ENCODE measurements around the gene ARHGAP45.

GRCh38 chr19:1103132-1103707 lies 36.3 kb downstream of the ARHGAP45 start:
- TF ChIP-seq POLR2A (IDR thresholded peaks at IDR 0.05; ENCODE audit: low read length) (no peak; the same call in 1 of the 2 replicates), ZFP36 (IDR thresholded peaks at IDR 0.05; ENCODE audit: borderline replicate concordance, partially characterized antibody) (no peak), EHF (CRISPR knock-in tag; IDR thresholded peaks at IDR 0.05) (no peak), EP300 (IDR thresholded peaks at IDR 0.05) (no peak), PBX3 (IDR thresholded peaks at IDR 0.05) (no peak), RCOR1 (IDR thresholded peaks at IDR 0.05; ENCODE audit: low read depth, low read length) (no peak), RAD21 (conservative IDR thresholded peaks at IDR 0.05 in 1 of 2, IDR thresholded peaks at IDR 0.05 in 1 of 2) (no peak), SMC3 (IDR thresholded peaks at IDR 0.05) (no peak), BHLHE40 (IDR thresholded peaks at IDR 0.05; ENCODE audit: low read depth, low read length) (no peak)
- TF ChIP-seq, protein P1, sequence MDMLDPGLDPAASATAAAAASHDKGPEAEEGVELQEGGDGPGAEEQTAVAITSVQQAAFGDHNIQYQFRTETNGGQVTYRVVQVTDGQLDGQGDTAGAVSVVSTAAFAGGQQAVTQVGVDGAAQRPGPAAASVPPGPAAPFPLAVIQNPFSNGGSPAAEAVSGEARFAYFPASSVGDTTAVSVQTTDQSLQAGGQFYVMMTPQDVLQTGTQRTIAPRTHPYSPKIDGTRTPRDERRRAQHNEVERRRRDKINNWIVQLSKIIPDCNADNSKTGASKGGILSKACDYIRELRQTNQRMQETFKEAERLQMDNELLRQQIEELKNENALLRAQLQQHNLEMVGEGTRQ (IDR thresholded peaks at IDR 0.05) = no peak
- TF ChIP-seq, protein P2, sequence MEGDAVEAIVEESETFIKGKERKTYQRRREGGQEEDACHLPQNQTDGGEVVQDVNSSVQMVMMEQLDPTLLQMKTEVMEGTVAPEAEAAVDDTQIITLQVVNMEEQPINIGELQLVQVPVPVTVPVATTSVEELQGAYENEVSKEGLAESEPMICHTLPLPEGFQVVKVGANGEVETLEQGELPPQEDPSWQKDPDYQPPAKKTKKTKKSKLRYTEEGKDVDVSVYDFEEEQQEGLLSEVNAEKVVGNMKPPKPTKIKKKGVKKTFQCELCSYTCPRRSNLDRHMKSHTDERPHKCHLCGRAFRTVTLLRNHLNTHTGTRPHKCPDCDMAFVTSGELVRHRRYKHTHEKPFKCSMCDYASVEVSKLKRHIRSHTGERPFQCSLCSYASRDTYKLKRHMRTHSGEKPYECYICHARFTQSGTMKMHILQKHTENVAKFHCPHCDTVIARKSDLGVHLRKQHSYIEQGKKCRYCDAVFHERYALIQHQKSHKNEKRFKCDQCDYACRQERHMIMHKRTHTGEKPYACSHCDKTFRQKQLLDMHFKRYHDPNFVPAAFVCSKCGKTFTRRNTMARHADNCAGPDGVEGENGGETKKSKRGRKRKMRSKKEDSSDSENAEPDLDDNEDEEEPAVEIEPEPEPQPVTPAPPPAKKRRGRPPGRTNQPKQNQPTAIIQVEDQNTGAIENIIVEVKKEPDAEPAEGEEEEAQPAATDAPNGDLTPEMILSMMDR (IDR thresholded peaks at IDR 0.05) = no peak
- TF ChIP-seq, protein P3, sequence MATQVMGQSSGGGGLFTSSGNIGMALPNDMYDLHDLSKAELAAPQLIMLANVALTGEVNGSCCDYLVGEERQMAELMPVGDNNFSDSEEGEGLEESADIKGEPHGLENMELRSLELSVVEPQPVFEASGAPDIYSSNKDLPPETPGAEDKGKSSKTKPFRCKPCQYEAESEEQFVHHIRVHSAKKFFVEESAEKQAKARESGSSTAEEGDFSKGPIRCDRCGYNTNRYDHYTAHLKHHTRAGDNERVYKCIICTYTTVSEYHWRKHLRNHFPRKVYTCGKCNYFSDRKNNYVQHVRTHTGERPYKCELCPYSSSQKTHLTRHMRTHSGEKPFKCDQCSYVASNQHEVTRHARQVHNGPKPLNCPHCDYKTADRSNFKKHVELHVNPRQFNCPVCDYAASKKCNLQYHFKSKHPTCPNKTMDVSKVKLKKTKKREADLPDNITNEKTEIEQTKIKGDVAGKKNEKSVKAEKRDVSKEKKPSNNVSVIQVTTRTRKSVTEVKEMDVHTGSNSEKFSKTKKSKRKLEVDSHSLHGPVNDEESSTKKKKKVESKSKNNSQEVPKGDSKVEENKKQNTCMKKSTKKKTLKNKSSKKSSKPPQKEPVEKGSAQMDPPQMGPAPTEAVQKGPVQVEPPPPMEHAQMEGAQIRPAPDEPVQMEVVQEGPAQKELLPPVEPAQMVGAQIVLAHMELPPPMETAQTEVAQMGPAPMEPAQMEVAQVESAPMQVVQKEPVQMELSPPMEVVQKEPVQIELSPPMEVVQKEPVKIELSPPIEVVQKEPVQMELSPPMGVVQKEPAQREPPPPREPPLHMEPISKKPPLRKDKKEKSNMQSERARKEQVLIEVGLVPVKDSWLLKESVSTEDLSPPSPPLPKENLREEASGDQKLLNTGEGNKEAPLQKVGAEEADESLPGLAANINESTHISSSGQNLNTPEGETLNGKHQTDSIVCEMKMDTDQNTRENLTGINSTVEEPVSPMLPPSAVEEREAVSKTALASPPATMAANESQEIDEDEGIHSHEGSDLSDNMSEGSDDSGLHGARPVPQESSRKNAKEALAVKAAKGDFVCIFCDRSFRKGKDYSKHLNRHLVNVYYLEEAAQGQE (IDR thresholded peaks at IDR 0.05) = no peak

All from A549 (cell line).